Progenitor cell of endocrine pancreas (in vitro differentiated cells): ENCODE measurements around the gene PADI3. TPM values are rescaled to one million over a fixed set of nuclear protein-coding genes. Genes with fewer than 3 reads are reported as not detected.

ENCODE experiments used
- DNase-seq: peaks from one replicate; pipeline ENCODE4 v3.0.0; 2021; ENCODE audit warnings: low spot score; ENCODE audit not compliant: unreplicated experiment
- H3K27ac Mint-ChIP-seq: 2 replicates; pipeline ENCODE4 v1.8.0; 2021; ENCODE audit warnings: mild to moderate bottlenecking, moderate library complexity, mixed read lengths
- H3K27me3 Mint-ChIP-seq: 2 replicates; pipeline ENCODE4 v1.8.0; 2021; ENCODE audit warnings: mixed read lengths
- H3K36me3 Mint-ChIP-seq: 2 replicates; pipeline ENCODE4 v1.8.0; 2022; ENCODE audit warnings: mixed read lengths; ENCODE audit not compliant: insufficient read depth
- H3K4me1 Mint-ChIP-seq: 2 replicates; pipeline ENCODE4 v1.8.0; 2021; ENCODE audit warnings: low read depth, mixed read lengths
- H3K4me3 Mint-ChIP-seq: 2 replicates; pipeline ENCODE4 v1.8.0; 2021; ENCODE audit warnings: low read depth, mild to moderate bottlenecking, moderate library complexity, mixed read lengths
- H3K9me3 Mint-ChIP-seq: 2 replicates; pipeline ENCODE4 v1.8.0; 2021; ENCODE audit warnings: low read depth, mixed read lengths
- CTCF ChIP-seq: fragments of 200-600 bp; sonication (generic); IDR thresholded peaks from one replicate; pipeline ENCODE4 v1.5.0; 2021; ENCODE audit warnings: antibody characterized with exemption, mild to moderate bottlenecking; ENCODE audit not compliant: unreplicated experiment
- total RNA-seq: library from RNA; stranded (reverse); gene quantifications from 2 replicates; pipeline ENCODE4 v1.2.1, GENCODE V29; 2021

The PADI3 gene
- total RNA-seq, 1 donor from 2014 or later, result not detected

DNA sequence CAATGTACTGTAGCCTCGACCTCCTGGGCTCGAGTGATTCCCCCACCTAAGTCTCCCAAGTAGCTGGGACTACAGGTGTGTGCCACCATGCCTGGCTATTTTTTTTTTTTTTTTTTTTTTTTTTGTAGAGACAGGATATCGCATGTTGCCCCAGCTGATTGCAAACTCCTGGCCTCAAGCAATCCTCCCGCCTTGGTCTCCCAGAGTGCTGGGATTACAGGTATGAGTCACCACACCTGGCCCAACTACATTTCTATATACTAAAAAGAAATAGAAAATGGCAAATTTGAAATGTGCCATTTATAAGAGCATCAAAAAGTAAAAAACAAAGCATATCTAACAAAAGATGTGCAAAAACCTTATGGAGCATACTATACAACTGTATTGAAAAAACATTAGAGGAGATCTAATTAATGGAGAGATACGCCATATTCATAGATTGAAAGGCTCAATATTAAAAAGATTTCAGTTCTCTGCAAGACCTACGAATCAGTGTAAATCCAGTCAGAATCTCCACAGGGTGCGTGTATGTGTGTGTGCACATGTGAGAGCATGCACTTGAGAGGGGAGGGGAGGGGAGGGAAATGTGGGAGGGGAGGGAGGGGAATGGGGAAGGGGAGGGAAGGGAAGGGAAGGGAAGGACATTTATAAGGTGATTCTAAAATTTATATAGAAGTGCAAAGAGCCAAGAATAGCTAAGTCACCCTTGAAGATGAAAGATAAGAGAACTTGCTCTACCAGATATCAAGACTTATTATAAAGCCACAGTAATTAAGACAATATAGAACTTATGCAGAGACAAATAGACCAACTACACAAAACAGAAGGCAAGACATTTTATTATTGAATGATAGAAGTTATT, 43.6 kb downstream of the PADI3 start:
- Mint-ChIP-seq H3K36me3 (no peaks in the 10 kb centered on the region), H3K27ac (no peak overlapping the region), H3K9me3 (no peaks in the 10 kb centered on the region), H3K27me3 (peaks cover 12% of the 10 kb centered on the region), H3K4me1 (no peaks in the 10 kb centered on the region), H3K4me3 (no peak overlapping the region)
- TF ChIP-seq CTCF, result no peak
- DNase-seq, result no peak

DNA sequence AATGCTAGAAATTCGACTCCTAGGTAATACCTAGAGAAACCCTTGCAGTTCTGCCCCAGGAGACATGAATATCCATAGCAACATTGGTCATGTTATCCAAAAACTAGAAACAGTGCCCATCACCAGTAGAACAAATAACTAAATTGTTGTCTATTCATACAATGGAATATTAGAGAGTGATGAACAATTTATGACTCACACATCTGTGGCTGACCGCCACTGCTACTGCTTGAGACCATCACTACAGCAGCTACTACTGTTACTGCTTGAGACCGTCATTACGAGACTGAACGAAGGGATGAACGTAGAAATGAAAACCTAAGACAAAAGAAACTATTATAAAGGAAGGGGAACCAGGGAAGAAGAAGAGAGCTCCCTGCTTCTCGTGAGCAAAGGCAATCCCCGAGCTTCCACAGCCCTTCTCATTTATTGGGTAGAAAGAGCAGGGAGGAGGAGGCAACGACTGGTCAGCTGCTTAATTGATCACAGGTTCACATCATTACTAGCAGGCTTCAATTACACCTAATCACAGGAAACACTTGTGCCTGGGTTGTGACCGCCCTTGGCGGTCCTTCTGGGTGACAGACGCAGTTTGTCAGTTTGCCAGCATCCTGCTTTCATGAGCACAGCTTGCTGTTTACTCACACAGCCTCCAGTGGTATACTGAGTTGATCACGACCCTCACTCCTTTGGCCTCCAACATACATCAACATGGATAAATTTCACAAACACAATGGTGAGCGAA, 45.0 kb downstream of the PADI3 start:
- Mint-ChIP-seq H3K27me3 (peaks cover 15% of the 10 kb centered on the region), H3K9me3 (peaks cover 2% of the 10 kb centered on the region), H3K4me3 (no peak overlapping the region), H3K36me3 (no peaks in the 10 kb centered on the region), H3K27ac (no peak overlapping the region), H3K4me1 (no peaks in the 10 kb centered on the region)
- no peak for TF ChIP-seq CTCF
- DNase-seq, result no peak

DNA sequence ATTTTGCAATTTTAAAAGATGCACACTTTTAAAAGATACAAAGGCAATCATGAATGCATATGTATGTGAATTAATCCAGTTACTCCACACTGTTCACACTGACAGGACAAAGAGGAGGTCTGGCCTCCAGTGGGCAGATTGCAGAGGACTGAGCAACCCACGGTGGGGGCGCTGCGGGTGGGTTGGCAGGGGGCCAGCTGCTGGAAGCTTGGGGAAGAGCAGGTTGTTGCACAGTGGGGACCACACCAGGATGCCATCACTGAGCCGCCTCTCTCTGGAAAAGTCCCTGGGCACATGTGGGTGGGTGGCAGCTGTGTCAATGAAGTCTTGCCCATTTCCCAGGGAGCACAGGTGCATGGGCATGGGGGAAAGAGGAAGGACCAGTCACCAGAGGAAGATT, 46.4 kb downstream of the PADI3 start:
- Mint-ChIP-seq H3K36me3 (no peaks in the 10 kb centered on the region), H3K4me1 (no peaks in the 10 kb centered on the region), H3K4me3 (no peak overlapping the region), H3K27me3 (peaks cover 17% of the 10 kb centered on the region), H3K27ac (no peak overlapping the region), H3K9me3 (peaks cover 9% of the 10 kb centered on the region)
- DNase-seq, result no peak
- TF ChIP-seq CTCF, result no peak

DNA sequence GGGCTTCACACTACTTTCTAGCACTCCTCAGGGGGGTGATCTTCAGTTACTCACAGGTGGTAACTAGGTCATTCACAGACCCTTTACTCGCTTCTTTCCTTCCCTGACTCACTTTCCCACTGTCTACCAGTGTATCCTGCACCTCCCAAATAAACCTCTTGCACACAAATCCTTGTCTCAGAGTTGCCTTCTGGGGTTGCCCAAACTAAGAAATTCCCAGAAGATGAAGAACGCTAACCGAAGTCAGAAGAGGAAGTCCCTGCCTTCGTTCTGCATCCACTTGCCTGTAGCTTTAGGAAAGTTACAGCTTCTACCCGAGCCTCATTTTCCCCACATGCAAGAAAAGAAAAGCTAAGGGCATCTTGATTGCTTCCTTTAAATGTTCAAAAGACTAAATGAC, 47.2 kb downstream of the PADI3 start:
- no peak overlapping the region for H3K4me3 Mint-ChIP-seq
- TF ChIP-seq CTCF, result no peak
- H3K27ac Mint-ChIP-seq, result no peak overlapping the region
- H3K27me3 Mint-ChIP-seq, result peaks cover 13% of the 10 kb centered on the region
- no peaks in the 10 kb centered on the region for H3K4me1 Mint-ChIP-seq
- no peaks in the 10 kb centered on the region for H3K36me3 Mint-ChIP-seq
- no peak for DNase-seq
- peaks cover 9% of the 10 kb centered on the region for H3K9me3 Mint-ChIP-seq

DNA sequence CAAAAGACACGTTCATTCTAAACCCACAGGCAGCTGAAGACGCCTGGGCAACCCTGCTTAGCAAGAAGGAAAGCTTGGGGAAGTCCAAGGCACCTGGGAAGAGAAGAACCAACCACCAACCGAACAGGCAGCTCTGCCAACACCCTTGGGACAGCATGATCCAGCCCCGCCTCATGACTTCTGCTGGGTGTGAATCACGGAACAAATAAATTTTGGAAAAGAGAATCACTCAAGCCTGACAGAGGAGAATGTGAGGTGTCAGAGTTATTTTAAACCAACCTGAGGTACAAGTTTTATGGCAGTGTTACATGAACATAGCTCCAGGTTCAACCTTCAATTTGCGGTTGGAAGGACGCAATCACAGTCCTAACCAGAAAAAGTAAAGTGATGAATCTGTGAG, 49.1 kb downstream of the PADI3 start:
- Mint-ChIP-seq H3K27ac (no peak overlapping the region), H3K9me3 (peaks cover 20% of the 10 kb centered on the region), H3K4me3 (no peak overlapping the region), H3K27me3 (peaks cover 15% of the 10 kb centered on the region), H3K36me3 (peaks cover 5% of the 10 kb centered on the region), H3K4me1 (no peaks in the 10 kb centered on the region)
- DNase-seq, result no peak
- TF ChIP-seq CTCF, result no peak
